SK-N-SH (cell line): ENCODE results near the gene CD164L2. TPM values are rescaled to one million over a fixed set of nuclear protein-coding genes. Genes with fewer than 3 reads are reported as not detected.

Experiments used
- CTCF ChIA-PET: fragments of 300-600, 350-600 bp; formaldehyde crosslinking; extraction: SDS; loops from one replicate; lab custom pipeline; 2021; lab: Yijun Ruan, JAX
- POLR2A ChIA-PET: fragments of 350-600 bp; sonication (Branson Sonifier 250); formaldehyde crosslinking; extraction: SDS; loops from one replicate; lab custom pipeline; 2020; ENCODE audit warnings: antibody characterized with exemption, inconsistent platforms; lab: Yijun Ruan, JAX
- DNase-seq: peaks from one replicate; pipeline ENCODE4 v3.0.0; 2012
- H2AFZ ChIP-seq: fragments of 200-600 bp; sonication (generic); 2 replicates; pipeline ENCODE4 v1.8.1; 2016; ENCODE audit warnings: antibody characterized with exemption, mild to moderate bottlenecking, low read depth
- H3F3A ChIP-seq: fragments of 200-600 bp; sonication (generic); replicated peaks from 2 replicates; pipeline ENCODE3; 2016; ENCODE audit warnings: antibody characterized with exemption, mild to moderate bottlenecking; ENCODE audit not compliant: insufficient read depth
- H3K27ac ChIP-seq, 2 experiments: fragments of 200-500 bp in 1 of 2; fragments of 200-600 bp in 1 of 2; sonication (Bioruptor generic) in 1 of 2; sonication (generic), shearing (Covaris generic) in 1 of 2; 2 replicates each; pipeline versions ENCODE4 v1.5.1 to v1.6.1; 2014 to 2016; ENCODE audit warnings: low read depth in 2 of 2, inconsistent platforms in 1 of 2, low read length in 1 of 2, mild to moderate bottlenecking in 1 of 2, mixed read lengths in 1 of 2
- H3K27me3 ChIP-seq: fragments of 200-600 bp; sonication (generic), shearing (Covaris generic); 2 replicates; pipeline ENCODE4 v1.6.1; 2016; ENCODE audit warnings: mixed run types; ENCODE audit not compliant: insufficient read depth
- H3K36me3 ChIP-seq, 2 experiments: fragments of 200-500 bp in 1 of 2; fragments of 200-600 bp in 1 of 2; sonication (Bioruptor generic) in 1 of 2; sonication (generic) in 1 of 2; replicated peaks in 1 of 2; 2 replicates each; pipeline versions ENCODE3 to v1.5.1; 2014 to 2016; ENCODE audit warnings: low read length in 1 of 2, mild to moderate bottlenecking in 1 of 2; ENCODE audit not compliant: insufficient read depth in 2 of 2, control insufficient read depth in 1 of 2
- H3K4me1 ChIP-seq, 2 experiments: fragments of 200-500 bp in 1 of 2; fragments of 200-600 bp in 1 of 2; sonication (Bioruptor generic) in 1 of 2; sonication (generic), shearing (Covaris generic) in 1 of 2; 2 replicates each; pipeline versions ENCODE4 v1.5.1 to v1.6.1; 2014 to 2016; ENCODE audit warnings: low read depth in 1 of 2, low read length in 1 of 2, mixed run types in 1 of 2; ENCODE audit not compliant: insufficient read depth in 2 of 2, control insufficient read depth in 1 of 2
- H3K4me2 ChIP-seq: fragments of 200-600 bp; sonication (generic), shearing (Covaris generic); 2 replicates; pipeline ENCODE4 v1.6.1; 2017; ENCODE audit warnings: mixed run types
- H3K4me3 ChIP-seq, 2 experiments: fragments of 200-500 bp in 1 of 2; fragments of 200-600 bp in 1 of 2; sonication (Bioruptor generic) in 1 of 2; sonication (generic), shearing (Covaris generic) in 1 of 2; 2 replicates each; pipeline versions ENCODE4 v1.5.1 to v1.8.1; 2014 to 2016; ENCODE audit warnings: low read depth in 2 of 2, inconsistent platforms in 1 of 2, low read length in 1 of 2, mild to moderate bottlenecking in 1 of 2, mixed read lengths in 1 of 2, moderate library complexity in 1 of 2
- H3K79me2 ChIP-seq: fragments of 200-600 bp; sonication (generic); 2 replicates; pipeline ENCODE4 v1.8.1; 2017; ENCODE audit warnings: mild to moderate bottlenecking; ENCODE audit not compliant: insufficient read depth
- H3K9ac ChIP-seq: fragments of 200-600 bp; sonication (generic); 2 replicates; pipeline ENCODE4 v1.6.1; 2017; ENCODE audit warnings: mixed run types
- H3K9me2 ChIP-seq: fragments of 200-600 bp; sonication (generic); 2 replicates; pipeline ENCODE4 v1.6.1; 2017; ENCODE audit warnings: mixed run types
- H3K9me3 ChIP-seq: fragments of 200-600 bp; sonication (generic); 2 replicates; pipeline ENCODE4 v1.6.1; 2017; ENCODE audit warnings: mixed run types, mild to moderate bottlenecking, moderate library complexity
- H4K20me1 ChIP-seq: fragments of 200-600 bp; sonication (generic); 2 replicates; pipeline ENCODE4 v1.6.1; 2017; ENCODE audit warnings: mild to moderate bottlenecking, mixed run types; ENCODE audit not compliant: insufficient read depth
- EP300 ChIP-seq, 2 experiments: IDR thresholded peaks; 2 replicates each; pipeline versions ENCODE4 v1.4.0 to v1.6.1; 2012; ENCODE audit warnings: borderline replicate concordance in 1 of 2, low read depth in 1 of 2, low read length in 1 of 2
- NRF1 ChIP-seq: IDR thresholded peaks from 2 replicates; pipeline ENCODE4 v1.6.1; 2012; ENCODE audit warnings: low read depth, mild to moderate bottlenecking, low read length
- RCOR1 ChIP-seq: fragments of 150-350 bp; IDR thresholded peaks from 2 replicates; pipeline ENCODE4 v1.6.1; 2017; ENCODE audit warnings: antibody characterized with exemption, low read length
- RFX5 ChIP-seq: IDR thresholded peaks from 2 replicates; pipeline ENCODE4 v1.6.1; 2012; ENCODE audit warnings: mild to moderate bottlenecking, improper control_type of control experiment, low read length
- WGBS: methylation state at CpG from one replicate; pipeline ENCODE4 v1.1.6; 2017; ENCODE audit warnings: low lambda C conversion rate; 5-methylcytosine and 5-hydroxymethylcytosine counted together
- polyA plus RNA-seq, 3 experiments: library from polyadenylated mRNA; depleted of rRNA; stranded (reverse); fragments of >200 nt; gene quantifications; 2 replicates each; pipeline ENCODE4 v1.2.3, GENCODE V29; 2012
- TF ChIP-seq, protein P1 (sequence below): IDR thresholded peaks from 2 replicates; pipeline ENCODE4 v1.6.1; 2012; ENCODE audit warnings: mild to moderate bottlenecking, low read depth, low read length, moderate library complexity
- TF ChIP-seq, protein P2 (sequence below): IDR thresholded peaks from 2 replicates; pipeline ENCODE4 v1.4.0; 2012; ENCODE audit warnings: low read depth, borderline replicate concordance
- TF ChIP-seq, protein P3 (sequence below): fragments of 150-350 bp; IDR thresholded peaks from 2 replicates; pipeline ENCODE4 v1.6.1; 2017; ENCODE audit warnings: antibody characterized with exemption, low read length, low read depth, borderline replicate concordance

Gene CD164L2
- polyA plus RNA-seq, 1 of the 3 experiments (the other 2 are of a cell fraction) = 0.05 TPM

DNA sequence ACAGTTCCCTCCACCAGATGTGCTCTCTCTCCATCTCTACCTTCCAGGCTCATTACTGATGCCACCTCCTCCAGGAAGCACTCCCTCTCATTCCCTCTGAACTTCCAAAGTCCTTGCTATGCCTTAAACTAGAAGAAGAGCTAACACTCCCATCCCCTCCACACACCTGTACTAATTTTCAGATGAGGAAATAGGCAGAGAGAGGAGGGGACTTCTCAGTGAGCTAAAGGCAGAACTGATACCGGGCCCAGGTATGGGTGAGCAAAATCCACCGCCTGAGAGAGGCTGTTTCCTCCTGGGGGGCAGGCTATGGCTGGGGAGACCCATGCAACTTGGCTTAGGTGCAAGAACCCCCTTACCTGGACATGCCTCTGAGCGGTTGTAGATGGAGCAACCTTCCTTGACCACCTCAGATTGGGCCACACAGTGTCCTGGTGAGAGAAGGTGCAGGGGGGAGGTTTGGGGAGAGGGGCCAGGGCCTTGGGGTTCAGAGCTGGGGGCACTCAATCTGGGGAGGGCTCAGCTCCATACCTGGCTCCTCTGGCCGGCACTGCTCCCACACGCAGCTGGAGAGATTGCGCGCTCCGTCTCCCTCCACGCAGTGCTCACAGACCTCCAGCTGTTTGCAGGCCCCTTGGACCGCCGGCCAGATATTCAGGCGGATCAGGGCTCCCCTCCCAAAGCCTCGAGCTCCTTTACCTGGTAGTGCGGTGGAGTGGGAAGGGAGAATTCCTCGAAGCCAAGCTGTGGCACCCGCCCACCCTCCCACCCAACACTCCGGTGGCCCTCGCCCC is 967 bp downstream of the CD164L2 start:
- WGBS = 76% methylated on average over 12 of the region's 18 CpGs
- Histone ChIP-seq H4K20me1 (no peaks in the 10 kb centered on the region), H3K79me2 (no peaks in the 10 kb centered on the region), H3K4me3 (no peak overlapping the region), H3F3A (no peaks in the 10 kb centered on the region), H2AFZ (no peak overlapping the region), H3K36me3 (no peaks in the 10 kb centered on the region), H3K27ac (no peak overlapping the region), H3K4me2 (no peak overlapping the region), H3K4me1 (peaks cover 0 to 10% of the 10 kb centered on the region in 2 experiments; a peak in 1 of 4 replicates), H3K9ac (no peak overlapping the region), H3K9me3 (no peaks in the 10 kb centered on the region), H3K9me2 (no peaks in the 10 kb centered on the region), H3K27me3 (no peaks in the 10 kb centered on the region)
- POLR2A ChIA-PET = interaction anchor here (1.1 kb wide), 1 partner anchor 17 kb away, joined by 4 read pairs; no protein-coding TSS in a partner anchor
- DNase-seq = no peak
- TF ChIP-seq, protein P1, sequence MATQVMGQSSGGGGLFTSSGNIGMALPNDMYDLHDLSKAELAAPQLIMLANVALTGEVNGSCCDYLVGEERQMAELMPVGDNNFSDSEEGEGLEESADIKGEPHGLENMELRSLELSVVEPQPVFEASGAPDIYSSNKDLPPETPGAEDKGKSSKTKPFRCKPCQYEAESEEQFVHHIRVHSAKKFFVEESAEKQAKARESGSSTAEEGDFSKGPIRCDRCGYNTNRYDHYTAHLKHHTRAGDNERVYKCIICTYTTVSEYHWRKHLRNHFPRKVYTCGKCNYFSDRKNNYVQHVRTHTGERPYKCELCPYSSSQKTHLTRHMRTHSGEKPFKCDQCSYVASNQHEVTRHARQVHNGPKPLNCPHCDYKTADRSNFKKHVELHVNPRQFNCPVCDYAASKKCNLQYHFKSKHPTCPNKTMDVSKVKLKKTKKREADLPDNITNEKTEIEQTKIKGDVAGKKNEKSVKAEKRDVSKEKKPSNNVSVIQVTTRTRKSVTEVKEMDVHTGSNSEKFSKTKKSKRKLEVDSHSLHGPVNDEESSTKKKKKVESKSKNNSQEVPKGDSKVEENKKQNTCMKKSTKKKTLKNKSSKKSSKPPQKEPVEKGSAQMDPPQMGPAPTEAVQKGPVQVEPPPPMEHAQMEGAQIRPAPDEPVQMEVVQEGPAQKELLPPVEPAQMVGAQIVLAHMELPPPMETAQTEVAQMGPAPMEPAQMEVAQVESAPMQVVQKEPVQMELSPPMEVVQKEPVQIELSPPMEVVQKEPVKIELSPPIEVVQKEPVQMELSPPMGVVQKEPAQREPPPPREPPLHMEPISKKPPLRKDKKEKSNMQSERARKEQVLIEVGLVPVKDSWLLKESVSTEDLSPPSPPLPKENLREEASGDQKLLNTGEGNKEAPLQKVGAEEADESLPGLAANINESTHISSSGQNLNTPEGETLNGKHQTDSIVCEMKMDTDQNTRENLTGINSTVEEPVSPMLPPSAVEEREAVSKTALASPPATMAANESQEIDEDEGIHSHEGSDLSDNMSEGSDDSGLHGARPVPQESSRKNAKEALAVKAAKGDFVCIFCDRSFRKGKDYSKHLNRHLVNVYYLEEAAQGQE = no peak
- TF ChIP-seq, protein P2, sequence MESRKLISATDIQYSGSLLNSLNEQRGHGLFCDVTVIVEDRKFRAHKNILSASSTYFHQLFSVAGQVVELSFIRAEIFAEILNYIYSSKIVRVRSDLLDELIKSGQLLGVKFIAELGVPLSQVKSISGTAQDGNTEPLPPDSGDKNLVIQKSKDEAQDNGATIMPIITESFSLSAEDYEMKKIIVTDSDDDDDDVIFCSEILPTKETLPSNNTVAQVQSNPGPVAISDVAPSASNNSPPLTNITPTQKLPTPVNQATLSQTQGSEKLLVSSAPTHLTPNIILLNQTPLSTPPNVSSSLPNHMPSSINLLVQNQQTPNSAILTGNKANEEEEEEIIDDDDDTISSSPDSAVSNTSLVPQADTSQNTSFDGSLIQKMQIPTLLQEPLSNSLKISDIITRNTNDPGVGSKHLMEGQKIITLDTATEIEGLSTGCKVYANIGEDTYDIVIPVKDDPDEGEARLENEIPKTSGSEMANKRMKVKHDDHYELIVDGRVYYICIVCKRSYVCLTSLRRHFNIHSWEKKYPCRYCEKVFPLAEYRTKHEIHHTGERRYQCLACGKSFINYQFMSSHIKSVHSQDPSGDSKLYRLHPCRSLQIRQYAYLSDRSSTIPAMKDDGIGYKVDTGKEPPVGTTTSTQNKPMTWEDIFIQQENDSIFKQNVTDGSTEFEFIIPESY = no peak
- TF ChIP-seq RCOR1 (no peak), RFX5 (no peak), NRF1 (no peak), EP300 (IDR thresholded peaks at IDR 0.05; ENCODE audit: borderline replicate concordance in 1 of 2, low read depth in 1 of 2, low read length in 1 of 2) (no peak)
- TF ChIP-seq, protein P3, sequence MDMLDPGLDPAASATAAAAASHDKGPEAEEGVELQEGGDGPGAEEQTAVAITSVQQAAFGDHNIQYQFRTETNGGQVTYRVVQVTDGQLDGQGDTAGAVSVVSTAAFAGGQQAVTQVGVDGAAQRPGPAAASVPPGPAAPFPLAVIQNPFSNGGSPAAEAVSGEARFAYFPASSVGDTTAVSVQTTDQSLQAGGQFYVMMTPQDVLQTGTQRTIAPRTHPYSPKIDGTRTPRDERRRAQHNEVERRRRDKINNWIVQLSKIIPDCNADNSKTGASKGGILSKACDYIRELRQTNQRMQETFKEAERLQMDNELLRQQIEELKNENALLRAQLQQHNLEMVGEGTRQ = no peak
- CTCF ChIA-PET = interaction anchor here (0.8 to 20.0 kb wide), 10 partner anchors 9 to 337 kb away, joined by 3 to 731 read pairs (median 6); partner anchors contain the start of genes AHDC1 and MAP3K6
